DMS114 treated with DMSO at 0.1 percent for 48 hours (cell line): ENCODE measurements around the gene CCDC197.

ENCODE experiments used
- DNase-seq: peaks from one replicate; lab custom pipeline; 2025; ENCODE audit not compliant: unreplicated experiment; lab: John Stamatoyannopoulos, UW

CCDC197 gene

DNA sequence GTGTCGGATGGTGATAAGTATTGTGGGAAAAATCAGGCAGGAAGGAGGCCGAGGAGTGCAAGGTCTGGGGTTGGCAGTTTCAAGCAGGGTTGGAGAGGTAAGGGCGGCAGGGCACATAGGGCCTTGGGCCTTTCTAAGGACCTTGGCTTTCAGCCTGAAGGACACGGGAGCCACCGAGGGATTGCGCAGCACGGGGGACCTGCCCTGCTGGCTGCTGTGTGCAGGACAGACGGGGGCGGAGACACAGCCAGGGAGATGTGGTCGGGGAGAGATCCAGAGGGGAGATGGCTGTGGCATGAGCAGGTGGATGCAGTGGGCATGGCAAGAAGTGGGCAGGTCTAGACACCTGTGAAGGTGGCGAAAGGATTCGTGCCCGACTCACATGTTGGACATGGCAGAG, 43.7 kb downstream of the CCDC197 start:
- DNase-seq = no peak

DNA sequence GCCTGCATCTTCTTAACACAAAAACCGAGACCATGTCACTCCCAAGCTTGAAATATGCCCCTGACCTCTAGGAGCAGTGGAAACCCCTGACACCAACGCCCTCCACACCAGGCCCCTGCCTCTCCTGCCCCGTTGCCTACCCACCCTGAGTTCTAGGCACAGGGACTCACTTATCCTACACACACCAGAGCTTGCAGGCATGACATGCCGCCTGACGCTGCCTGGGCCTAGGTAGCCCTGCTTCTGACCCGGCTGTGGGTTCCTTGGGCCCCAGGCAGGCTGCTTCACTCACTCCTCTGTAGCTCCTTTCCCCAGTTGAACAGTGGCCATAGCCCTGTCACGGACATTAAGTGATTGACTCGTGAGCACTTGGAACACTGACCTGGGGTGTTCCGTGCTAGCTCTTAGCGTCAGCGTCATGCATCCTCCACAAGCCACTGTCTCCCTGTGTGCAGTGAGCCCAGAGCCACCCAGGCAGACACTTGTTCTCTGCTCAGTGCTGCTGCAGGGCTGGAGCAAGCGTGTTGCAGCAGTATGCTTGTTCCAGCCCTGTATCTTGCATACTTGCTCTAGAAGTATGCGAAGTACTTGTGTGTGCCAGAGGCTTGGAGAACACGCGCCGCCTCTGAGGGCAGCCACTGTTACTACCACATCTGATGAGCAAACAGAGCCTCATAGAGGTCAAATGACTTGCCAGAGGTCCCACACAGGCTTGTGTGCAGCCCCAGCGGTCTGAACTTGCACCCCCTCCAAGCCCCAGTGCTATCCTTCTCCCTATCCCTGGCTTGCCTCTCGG, 44.6 kb downstream of the CCDC197 start:
- no peak for DNase-seq

DNA sequence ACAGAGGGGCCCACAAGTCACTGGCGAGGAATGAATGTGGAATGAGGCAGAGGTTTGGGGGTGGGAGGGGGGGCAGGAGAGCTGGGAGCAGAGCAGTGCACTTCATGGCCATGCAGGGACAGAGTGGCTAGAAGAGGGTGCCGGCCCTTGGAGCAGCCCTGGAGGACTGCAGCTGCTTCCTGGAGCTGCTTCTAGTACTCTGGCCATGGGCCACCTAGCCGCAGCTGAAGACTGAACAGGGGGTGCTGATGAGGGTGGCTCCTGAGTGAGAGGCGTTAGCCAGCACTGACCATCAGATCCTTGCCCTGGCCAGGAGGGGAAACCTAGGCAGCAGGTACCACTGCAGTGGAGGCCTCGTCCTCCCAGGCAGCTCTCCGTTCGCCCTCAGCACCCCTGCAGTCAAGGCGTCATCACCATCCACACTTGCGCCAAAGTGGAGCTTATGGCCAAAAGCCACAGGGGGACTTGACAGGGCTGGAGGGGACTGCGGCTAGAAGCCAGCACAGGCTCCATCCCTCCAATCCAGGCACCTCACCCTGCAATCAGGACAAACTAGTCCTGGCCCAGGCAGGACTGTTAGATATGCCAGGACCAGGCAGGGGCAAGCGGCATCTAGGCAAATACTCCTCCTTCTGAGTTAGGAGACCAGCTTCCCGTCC, 45.5 kb downstream of the CCDC197 start:
- no peak for DNase-seq

DNA sequence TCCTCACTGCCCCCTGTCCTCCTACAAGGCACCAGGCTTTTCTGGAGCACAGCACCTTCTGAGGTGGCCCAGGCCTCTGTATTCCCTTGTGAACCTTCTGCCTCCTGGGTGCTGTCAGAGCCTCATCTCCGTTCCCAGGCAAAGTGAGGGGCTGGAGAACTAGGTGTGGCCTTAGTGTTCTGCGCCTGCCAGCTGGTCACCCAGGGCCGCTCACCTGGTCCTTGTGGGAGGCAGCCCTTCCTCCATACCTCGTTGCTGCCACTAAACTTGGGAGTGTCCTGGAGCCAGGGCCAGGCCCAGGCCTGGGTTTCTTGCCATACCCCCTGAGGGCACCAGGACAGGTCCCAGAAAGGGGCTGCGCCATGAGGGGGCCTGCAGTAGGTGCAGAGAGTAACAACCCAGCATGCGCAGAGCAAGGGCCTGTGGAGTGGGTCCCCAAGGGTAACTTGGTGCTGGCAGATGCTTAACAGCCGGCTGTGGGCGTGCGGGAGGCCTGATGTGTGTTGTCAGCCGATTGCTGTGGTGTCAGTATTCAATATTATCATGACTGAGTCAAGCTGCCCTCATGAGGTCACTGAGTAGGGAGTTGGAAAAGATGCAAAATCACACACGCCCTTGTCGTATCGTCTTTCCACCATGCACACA, 46.1 kb downstream of the CCDC197 start:
- DNase-seq = no peak

DNA sequence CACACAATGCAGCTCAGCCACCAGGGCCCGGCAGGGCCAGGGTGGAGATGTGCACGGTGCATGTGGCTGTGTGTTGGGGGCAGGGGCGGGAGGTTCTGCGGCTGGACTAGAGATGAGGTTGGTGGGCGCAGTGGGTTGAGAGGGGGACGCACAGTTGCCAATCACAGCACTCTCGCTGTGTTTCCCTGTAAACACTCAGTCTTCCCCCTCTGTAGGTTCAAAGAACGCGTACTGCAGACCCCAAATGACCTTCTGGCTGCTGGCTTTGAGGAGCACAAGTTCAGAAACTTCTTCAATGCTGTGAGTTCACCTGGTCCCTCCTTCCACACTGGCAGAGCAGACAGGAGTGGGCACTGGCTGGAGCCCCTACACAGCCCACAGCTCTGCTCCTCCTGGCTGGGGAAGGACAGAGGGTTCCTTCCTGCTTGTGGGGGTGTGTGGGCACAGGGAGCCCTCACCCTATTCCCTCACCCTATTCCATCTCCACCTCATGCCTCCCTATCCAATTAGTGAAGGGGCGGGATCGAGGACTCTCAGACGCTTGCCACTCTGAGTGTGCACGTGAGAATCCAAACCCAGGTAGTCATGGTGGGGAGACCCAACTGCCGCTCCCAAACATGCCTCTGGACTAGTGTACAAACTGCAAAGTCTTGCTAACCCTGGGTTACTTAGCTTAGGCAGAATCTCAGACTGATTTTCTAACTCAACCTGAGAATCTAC, 46.8 kb downstream of the CCDC197 start:
- DNase-seq = no peak

DNA sequence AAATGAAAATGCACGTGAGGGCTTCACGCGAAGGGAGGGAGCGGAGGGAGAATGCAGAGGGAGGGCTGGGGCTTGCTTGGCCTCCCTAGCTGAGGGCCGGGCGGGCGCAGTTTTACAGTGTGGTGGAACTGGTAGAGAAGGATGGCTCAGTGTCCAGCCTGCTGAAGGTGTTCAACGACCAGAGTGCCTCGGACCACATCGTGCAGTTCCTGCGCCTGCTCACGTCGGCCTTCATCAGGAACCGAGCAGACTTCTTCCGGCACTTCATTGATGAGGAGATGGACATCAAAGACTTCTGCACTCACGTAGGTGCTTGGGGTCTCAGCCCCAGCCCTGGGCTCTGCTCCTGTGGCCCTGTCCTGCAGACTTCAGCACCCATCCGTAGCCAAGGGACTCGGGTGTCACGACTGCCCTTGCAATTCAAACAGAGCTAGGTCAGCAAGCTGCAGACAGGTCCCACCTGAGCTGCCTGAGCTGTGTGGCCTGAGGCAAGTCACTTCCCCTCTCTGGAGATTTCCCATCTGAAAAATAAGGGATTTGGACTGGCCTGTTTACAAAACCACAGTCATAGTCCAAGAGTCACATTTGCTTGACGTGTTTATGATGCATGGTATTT, 47.5 kb downstream of the CCDC197 start:
- DNase-seq = no peak

DNA sequence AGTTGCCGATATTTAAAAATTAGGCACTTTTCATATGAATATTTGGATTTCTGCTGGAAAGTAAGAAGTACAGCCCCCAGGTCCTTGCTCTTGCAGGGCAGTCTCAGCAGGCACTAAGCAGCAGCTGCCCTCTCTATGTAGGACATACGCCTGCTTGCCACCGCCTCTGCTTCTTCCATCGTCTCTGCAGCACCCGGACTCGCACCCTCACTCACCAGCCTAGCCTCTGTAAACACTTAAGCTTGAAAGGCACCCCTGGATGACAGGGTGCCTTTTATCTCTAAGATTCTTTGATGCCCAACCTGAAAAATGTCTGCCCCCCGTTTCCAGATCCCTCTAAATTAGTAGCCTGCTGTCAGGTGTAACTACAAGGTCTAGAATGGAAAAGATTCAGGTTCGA, 48.0 kb downstream of the CCDC197 start:
- no peak for DNase-seq

DNA sequence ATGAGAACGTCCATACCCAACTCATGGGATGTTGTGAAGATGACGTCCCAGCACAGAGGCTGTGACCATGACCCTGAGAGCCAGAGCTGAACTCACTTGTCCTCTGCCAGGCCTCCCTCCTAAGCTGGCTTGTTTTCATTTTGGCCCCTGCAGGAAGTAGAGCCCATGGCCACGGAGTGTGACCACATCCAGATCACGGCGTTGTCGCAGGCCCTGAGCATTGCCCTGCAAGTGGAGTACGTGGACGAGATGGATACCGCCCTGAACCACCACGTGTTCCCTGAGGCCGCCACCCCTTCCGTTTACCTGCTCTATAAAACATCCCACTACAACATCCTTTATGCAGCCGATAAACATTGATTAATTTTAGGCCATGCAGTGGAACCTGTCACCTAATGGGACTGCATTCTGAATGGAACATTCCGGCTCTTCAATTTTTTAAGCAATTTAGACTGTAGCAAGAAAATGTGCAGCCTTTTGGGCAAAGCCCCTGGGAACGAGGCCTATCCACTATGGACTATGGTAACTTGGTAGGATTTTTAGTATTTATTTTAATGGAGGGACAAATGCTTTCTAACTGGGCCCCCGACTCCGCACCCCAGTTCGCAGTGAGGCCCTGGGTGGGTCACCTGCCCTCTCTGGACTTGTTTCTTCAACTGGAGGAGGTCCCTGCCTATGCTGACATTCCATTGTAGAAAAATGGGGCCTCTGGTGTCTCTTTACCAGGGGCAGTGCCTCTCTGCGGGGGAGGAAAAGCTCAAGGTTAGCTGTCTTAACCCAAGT, 48.7 kb downstream of the CCDC197 start:
- no peak for DNase-seq

DNA sequence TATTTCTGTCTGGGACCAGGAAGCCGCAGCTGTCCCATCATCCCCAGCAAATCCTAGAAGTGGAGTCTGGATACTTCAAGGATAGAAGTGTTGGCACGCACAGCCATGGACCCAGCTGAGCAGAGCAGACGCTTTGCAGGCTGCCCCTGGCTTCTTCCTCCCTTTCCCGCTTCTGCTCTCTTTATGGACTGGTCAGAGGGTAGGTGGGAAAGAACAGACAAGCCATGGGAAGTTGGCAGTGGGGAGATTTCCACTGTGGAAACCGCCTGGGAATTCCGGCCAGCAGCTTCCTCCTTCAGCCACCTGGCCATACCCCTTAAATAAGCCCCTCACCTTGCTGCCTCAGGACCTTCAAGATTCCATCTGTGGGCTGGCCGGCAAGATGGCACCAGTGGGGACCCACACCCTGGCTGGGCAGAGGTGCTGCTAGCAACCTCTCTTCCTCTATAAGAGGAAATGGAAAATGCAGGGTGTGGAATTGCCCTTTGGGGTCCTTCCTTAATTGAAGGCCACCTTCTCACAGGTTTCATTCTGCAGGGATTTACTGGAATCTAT, 49.7 kb downstream of the CCDC197 start:
- no peak for DNase-seq

DNA sequence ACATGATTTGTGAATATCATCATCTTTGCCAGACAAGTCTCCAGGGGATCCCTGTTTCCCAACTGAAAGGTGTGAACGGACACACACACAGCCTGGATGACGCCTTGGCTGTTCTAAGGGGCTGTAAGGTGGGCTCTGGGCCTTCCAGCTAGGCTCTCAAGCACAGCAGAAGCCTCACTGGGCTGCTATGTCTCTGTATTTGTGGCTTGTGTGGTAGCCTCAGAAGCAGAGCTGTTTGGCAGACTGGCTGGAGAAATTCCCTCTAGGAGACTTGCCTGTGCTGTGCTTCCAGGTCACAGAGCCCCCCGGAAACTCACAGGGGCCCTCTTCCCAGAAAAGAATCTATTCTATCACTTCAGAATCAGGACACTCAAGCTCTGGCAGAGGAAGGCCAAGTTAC, 50.5 kb downstream of the CCDC197 start:
- no peak for DNase-seq

DNA sequence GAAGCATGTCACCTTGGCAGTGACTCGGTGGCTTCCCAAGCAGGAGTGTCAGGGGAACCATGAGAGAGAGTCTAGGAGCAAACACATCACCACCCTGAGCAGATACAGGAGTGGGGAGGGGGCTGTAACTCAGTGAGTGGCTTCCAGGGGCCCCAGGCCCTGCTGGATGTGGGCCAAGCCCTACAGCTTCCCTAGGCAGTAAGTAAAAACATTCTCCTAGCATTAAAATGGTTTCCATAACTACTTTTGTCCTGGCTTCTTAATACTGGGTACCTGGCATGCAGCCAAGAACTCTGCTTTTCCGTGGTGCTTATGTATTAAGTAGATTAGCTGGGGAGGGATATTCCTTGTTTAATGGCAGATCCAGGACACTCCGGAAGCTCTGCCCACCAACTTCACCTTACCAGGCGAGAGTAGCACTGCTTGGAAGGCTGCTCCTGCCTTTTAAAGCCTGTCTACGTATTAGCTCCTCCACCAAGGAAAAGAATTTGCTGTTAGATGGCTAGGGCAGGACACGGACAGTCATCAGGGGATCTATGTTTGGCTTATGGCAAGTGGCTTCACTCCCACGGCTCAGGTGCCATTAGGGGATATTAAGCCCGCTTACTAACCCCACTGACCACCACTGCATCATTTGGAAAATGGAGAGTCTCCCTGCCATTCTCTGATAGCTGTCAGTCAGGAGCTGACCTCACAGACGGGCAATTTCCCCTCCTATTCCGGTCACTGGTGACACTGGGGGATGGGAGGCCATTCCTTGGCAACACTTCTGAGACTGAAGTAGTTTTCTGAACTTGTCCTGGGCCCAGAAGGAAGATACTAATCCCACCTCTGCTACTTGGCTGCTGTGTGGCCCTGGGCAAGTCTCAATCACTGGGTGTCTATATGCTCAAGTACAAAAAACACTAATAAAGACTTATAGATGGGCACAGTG, 51.9 kb downstream of the CCDC197 start:
- no peak for DNase-seq

DNA sequence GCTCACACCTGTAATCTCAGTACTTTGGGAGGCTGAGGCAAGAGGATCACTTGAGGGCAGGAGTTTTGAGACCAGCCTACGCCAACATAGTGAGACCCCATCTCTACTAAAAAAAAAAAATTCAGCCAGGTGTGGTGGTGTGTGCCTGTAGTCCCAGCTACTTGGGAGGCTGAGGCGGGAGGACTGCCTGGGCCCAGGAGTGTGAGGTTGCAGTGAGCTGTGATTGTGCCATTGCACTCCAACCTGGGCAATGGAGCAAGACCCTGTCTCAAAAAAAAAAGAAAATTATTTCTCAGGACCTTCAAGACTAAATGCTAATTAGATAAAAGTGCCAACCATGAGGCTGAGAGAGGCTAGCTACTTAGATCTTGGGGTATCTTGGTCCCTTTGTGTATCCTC, 52.5 kb downstream of the CCDC197 start:
- no peak for DNase-seq

DNA sequence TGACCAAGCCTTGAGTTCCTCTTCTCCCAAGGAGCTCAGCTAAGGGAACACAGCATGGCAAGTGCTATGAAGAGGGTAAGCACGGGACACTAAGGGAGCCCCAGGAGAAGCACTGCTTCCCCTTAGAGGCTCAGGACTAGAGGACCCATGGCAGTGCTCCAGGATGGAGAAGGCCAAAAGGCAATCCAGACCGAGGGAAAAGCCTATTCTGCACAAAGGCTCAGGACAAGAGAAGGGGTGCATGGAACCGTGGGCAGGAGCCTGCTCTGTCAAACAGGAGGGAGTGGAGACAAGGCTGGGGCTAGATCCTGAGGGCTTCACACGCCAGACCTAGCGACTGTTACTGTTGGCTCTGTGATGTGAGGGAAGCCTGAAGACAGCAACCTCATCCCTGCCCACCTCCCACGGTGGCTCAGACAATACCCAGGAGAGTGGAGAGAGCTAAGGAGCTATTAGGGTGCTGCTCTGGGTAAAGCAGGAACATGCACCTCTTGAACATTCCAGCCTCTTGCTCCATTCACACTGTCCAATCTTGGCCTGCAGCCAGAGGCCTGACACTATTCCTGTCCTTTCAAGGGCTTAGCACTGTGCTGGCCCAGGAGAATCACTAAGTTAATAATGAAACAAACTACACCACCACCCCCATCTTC, 53.3 kb downstream of the CCDC197 start:
- no peak for DNase-seq

DNA sequence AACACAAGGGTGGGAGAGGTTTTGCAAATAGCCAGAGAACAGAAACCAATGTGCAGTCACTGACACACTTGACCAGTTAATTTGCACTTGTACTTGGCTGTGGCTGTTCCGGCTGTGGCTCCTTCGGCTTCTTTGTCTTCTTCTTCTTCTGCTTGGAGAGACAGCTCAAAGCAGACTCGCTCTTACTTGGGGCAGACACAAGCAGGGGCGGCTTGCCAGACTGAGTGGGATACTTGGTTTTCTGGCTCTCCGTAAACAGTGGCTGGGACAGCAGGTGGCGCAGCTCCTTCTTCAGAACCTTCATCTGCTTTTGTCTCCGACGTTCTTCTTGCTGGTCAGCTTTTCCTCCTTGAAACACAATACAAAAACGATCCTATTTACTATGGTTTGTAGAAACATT, 54.0 kb downstream of the CCDC197 start:
- DNase-seq = peak; percentile 35

DNA sequence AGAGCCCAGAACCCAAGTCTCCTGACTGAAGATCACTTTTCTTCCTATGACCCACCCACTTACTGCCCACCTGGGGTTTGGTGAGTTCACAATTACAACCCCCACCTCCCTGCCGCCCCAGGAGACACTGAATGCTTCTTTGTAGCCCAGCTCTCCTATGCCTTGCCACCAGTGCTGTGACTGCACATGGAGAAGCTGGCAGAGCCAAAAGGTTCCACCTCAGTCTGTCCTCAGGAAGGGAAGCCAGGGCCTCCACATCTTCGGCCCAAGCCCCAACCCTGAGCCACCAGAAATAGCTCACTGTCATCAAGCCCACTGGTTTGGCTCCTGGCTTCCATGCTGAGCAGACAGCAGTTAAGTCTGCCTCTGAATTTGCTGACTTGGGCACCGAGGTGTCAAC, 54.7 kb downstream of the CCDC197 start:
- no peak for DNase-seq

DNA sequence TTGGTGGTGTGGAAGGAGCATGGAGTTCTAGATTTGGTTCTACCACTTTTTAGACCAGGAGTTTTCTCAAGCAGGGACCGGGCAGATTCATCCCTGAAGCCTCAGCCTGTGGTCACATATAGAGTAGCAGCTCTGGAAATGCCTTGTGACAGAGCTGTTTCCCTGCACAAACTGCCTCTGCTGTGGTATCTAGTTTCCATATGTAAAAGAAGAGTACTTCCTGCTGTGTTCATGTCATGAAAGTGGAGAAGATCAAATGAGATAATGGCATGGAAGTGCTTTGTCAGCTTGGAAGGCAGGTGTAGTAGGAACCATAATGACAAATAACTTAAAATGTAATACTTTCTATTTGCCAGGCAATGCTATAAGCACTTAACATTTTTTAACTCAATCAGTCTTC, 55.1 kb downstream of the CCDC197 start:
- no peak for DNase-seq

DNA sequence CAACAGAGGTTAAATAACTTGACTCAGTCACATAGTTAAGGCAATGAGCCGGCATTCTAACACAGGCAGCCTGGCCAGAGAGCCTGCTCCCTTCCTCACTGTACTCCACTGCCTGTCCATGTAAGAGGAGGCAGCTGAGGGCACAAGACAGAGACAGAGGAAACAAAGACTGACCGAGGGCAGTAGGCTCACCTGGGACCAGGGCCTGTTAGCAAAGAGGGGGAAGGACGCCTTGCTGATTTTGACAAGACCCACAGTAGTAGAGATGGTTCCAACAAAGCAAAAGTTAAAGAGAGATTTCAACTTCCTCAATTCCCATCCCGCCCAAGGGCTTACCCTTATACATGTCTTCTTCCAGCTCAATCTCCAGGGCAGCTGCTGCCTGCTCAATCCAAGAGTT, 55.6 kb downstream of the CCDC197 start:
- DNase-seq = no peak

DNA sequence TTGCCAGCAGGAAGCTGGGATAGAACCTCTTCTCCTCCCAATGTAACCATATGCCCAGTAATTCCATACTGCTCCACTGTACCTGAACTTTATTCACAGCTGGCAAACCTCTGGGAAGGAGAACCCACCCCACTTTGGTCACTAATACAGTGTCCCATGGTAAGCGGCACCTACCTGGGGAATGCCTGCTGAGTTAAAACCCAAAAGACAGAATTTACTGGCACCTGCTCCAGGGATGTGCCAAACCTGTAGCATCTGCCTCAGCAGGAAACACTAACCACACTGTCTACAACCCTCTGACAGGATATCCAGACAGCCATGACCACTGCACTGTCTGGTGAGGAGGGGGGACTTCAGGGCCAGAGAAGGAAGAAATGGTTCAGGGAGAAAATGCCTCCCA, 57.3 kb downstream of the CCDC197 start:
- DNase-seq = no peak

DNA sequence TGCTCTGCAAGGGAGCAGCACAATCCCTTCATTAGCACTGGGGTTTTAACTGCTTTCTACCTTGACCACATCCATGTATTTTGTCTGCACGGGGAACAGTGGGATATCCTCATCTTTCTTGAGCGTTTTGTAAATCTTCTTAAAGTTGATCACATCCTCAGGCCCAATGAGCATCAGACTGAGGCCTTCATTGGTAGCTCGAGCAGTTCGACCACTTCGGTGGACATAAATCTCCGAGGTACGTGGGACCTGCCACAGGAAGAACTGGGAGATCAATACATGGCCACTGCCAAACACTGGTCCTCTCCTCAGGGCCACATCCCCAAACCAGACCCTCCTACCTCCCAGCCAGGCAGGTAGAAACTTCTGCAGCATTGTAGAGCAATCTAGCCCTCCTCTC, 57.8 kb downstream of the CCDC197 start:
- DNase-seq = no peak
